SK-N-MC (cell line): ENCODE measurements around the gene PTPN13.
A peak's percentile ranks its signal among the peaks of the same experiment; 100 is the strongest.

Experiments
- DNase-seq: peaks from one replicate; pipeline ENCODE4 v3.0.0-alpha.2; 2011; ENCODE audit warnings: low read depth, low spot score
- H3K27ac ChIP-seq: fragments of 200-600 bp; sonication (generic); 2 replicates; pipeline ENCODE4 v1.5.1; 2016; ENCODE audit warnings: mixed run types
- H3K36me3 ChIP-seq: fragments of 200-600 bp; sonication (generic); 2 replicates; pipeline ENCODE4 v1.6.1; 2017; ENCODE audit warnings: antibody characterized with exemption, low read length, mixed read lengths; ENCODE audit not compliant: insufficient read depth
- H3K4me3 ChIP-seq: fragments of 200-600 bp; sonication (generic); 2 replicates; pipeline ENCODE4 v1.5.1; 2016
- H3K9ac ChIP-seq: fragments of 200-600 bp; sonication (generic); 2 replicates; pipeline ENCODE4 v1.8.0; 2017; ENCODE audit warnings: mixed run types, mixed read lengths; ENCODE audit not compliant: insufficient read length
- H3K9me3 ChIP-seq: fragments of 200-600 bp; sonication (generic); 2 replicates; pipeline ENCODE4 v1.6.1; 2017; ENCODE audit warnings: low read depth, mild to moderate bottlenecking, antibody characterized with exemption, low read length, moderate library complexity, mixed read lengths
- EZH2 ChIP-seq: fragments of 200-600 bp; sonication (generic); IDR thresholded peaks from one replicate; pipeline ENCODE4 v1.6.1; 2017; ENCODE audit warnings: antibody characterized with exemption
- FOXP2 ChIP-seq: optimal IDR thresholded peaks from 2 replicates; pipeline ENCODE3; 2011; ENCODE audit warnings: mild to moderate bottlenecking, moderate library complexity; ENCODE audit not compliant: insufficient read depth; ENCODE audit errors: extremely low read length, control extremely low read depth
- POLR2AphosphoS5 ChIP-seq: IDR thresholded peaks from 2 replicates; pipeline ENCODE4 v1.6.1; 2012; ENCODE audit warnings: mild to moderate bottlenecking, low read depth, low read length, borderline replicate concordance

PTPN13 gene

GRCh38 chr4:86835677-86836076, 241.6 kb downstream of the PTPN13 start:
- no peaks in the 10 kb centered on the region for H3K9me3 ChIP-seq
- TF ChIP-seq POLR2AphosphoS5 (no peak), EZH2 (no peak), FOXP2 (no peak)
- peak overlapping the region; percentile 97 for H3K27ac ChIP-seq
- H3K36me3 ChIP-seq: no peaks in the 10 kb centered on the region
- H3K4me3 ChIP-seq: no peak overlapping the region
- no peak overlapping the region for H3K9ac ChIP-seq
- no peak for DNase-seq

DNA sequence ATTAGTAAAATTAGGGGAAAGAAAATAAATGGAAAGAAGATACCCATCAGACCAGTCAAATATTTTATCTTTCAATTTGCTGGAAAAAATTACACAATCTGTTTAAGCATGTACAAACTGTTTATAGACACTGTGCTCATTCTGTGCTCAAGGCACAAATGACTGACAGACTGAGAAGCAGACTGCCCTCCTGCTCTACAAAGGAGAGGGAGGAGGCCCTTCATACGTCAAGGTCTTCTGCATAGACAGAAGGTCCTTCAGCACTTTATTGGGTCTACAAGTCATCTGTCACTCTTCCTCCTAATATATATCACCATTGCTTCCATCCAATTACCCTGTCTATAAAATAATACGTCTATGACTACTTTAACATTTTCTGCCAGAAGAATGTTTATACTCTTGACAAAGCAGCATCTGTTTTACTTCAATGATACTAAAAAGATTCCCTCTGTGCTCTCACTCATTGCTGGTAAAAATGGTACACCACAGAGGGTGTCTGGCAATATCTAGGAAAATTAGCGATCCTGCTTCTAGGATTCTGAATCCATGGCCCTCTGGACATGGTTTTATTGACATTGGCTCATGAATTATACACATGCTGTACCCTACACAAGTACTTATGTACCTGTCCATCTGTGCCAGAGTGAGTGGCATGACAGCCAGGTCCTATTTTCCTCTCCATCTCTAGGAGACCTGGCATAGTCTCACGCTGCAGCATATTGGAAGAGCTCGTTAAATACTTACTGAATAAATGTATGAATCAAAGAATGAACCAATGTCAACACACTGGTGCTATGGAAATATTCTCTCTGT, 243.8 kb downstream of the PTPN13 start:
- TF ChIP-seq FOXP2 (no peak), EZH2 (no peak), POLR2AphosphoS5 (no peak)
- no peaks in the 10 kb centered on the region for H3K36me3 ChIP-seq
- H3K9ac ChIP-seq: peak overlapping the region; percentile 31
- DNase-seq: no peak
- H3K27ac ChIP-seq: peak overlapping the region; percentile 97
- peak overlapping the region; percentile 39; the same call in 1 of the 2 replicates for H3K4me3 ChIP-seq
- H3K9me3 ChIP-seq: no peaks in the 10 kb centered on the region

GRCh38 chr4:86840858-86841257, 246.7 kb downstream of the PTPN13 start:
- no peak for DNase-seq
- no peak overlapping the region for H3K4me3 ChIP-seq
- no peak overlapping the region for H3K9ac ChIP-seq
- H3K9me3 ChIP-seq: no peaks in the 10 kb centered on the region
- H3K27ac ChIP-seq: no peak overlapping the region
- no peaks in the 10 kb centered on the region for H3K36me3 ChIP-seq
- TF ChIP-seq POLR2AphosphoS5: no peak

DNA sequence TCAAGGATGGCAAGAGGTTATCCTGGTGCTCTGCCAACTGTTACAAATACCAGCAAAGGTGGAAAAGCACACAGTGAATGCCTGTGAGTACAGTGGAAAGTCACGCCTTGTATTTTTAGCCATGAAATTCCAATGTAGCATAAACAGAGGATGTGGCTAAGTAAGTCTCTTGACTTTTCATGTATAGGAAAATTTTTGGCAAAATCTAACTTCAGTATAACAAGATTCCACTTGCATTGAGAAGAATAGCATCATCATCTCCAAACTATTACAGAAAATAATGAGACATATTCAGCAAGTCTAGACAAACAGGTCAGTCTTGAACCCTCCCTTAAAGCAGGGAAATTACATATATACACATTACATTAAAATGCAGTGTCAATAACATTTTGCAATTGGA, 247.2 kb downstream of the PTPN13 start:
- H3K4me3 ChIP-seq: no peak overlapping the region
- no peak for DNase-seq
- TF ChIP-seq POLR2AphosphoS5 (no peak), FOXP2 (no peak), EZH2 (no peak)

GRCh38 chr4:86845593-86845992, 251.5 kb downstream of the PTPN13 start:
- TF ChIP-seq FOXP2 (no peak), POLR2AphosphoS5 (no peak)
- no peak overlapping the region for H3K4me3 ChIP-seq
- no peak overlapping the region for H3K9ac ChIP-seq
- no peak overlapping the region for H3K27ac ChIP-seq
- DNase-seq: no peak
- no peaks in the 10 kb centered on the region for H3K9me3 ChIP-seq
- H3K36me3 ChIP-seq: no peaks in the 10 kb centered on the region

More for the DNA sequence above, 247.2 kb downstream of the PTPN13 start:
- H3K9ac ChIP-seq: no peak overlapping the region
- H3K27ac ChIP-seq: no peak overlapping the region
- H3K36me3 ChIP-seq: no peaks in the 10 kb centered on the region
- H3K9me3 ChIP-seq: no peaks in the 10 kb centered on the region

DNA sequence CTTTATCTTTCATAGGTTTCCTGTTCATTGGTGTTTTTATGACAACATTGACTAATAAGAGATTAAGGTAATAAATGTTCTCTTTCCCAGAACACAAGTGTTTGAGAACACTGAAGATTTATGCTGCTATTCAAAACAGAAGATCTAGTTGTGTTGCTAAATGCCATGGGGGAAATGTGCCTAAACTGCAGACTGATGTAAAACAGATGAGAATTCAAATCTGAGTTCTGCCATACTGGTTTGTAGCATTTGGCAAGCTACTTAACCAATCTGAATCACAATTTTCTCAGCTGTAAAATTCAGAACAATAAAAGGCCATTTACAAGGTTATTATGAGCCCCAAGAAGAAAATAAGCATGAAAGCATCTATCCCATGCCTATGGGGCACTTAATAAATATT, 252.8 kb downstream of the PTPN13 start:
- no peaks in the 10 kb centered on the region for H3K36me3 ChIP-seq
- peak overlapping the region; percentile 66 for H3K27ac ChIP-seq
- DNase-seq: peak; percentile 87
- peak overlapping the region; percentile 39 for H3K4me3 ChIP-seq
- no peak overlapping the region for H3K9ac ChIP-seq
- H3K9me3 ChIP-seq: no peaks in the 10 kb centered on the region
- TF ChIP-seq FOXP2 (peak; percentile 57), EZH2 (no peak), POLR2AphosphoS5 (peak; percentile 40; the same call in 1 of the 2 replicates)

DNA sequence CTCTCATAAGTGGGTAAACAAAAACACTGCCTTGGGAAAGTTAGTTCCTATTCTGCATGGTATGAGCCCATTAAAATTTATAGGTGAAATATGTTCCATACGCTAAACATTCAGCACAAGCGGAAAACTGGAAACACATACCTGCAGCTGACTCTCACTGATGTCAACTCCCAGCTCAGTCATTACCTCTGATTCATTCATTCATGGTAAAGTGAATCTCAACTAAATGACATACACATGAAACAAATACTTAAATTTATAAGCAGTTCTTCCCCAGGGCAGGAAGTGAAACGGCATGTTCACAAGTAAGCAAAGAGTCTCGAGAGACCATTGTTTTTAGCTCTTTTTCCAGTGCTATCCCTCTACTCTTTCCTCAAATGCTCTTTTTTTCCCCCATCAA, 253.5 kb downstream of the PTPN13 start:
- Histone ChIP-seq H3K9me3 (no peaks in the 10 kb centered on the region), H3K9ac (no peak overlapping the region), H3K36me3 (no peaks in the 10 kb centered on the region), H3K27ac (peak overlapping the region; percentile 66; the same call in 1 of the 2 replicates), H3K4me3 (peak overlapping the region; percentile 39)
- TF ChIP-seq EZH2 (no peak), POLR2AphosphoS5 (no peak; the same call in 1 of the 2 replicates), FOXP2 (no peak)
- no peak for DNase-seq

- no peak for DNase-seq
- H3K9ac ChIP-seq: no peak overlapping the region
- H3K9me3 ChIP-seq: no peaks in the 10 kb centered on the region
- no peak overlapping the region for H3K27ac ChIP-seq
- no peaks in the 10 kb centered on the region for H3K36me3 ChIP-seq
- H3K4me3 ChIP-seq: peak overlapping the region; percentile 39
- TF ChIP-seq EZH2: no peak
- no peak for TF ChIP-seq POLR2AphosphoS5
- TF ChIP-seq FOXP2: no peak
Observed at GRCh38 chr4:86848136-86848535, 254.0 kb downstream of the PTPN13 start.
